ENCODE measurements around the gene S100A9. TPM values are rescaled to one million over a fixed set of nuclear protein-coding genes. Genes with fewer than 3 reads are reported as not detected.
"Not testable (repeated sequence)": the region's sequence is repeated elsewhere in the genome, so short reads cannot be mapped to it uniquely, and the experiment has no call there.

S100A9 gene
- total RNA-seq (2014; rRNA removed; shearing (Covaris generic)), result 0.74 TPM in 1 of 2 replicates, not detected in the other

DNA sequence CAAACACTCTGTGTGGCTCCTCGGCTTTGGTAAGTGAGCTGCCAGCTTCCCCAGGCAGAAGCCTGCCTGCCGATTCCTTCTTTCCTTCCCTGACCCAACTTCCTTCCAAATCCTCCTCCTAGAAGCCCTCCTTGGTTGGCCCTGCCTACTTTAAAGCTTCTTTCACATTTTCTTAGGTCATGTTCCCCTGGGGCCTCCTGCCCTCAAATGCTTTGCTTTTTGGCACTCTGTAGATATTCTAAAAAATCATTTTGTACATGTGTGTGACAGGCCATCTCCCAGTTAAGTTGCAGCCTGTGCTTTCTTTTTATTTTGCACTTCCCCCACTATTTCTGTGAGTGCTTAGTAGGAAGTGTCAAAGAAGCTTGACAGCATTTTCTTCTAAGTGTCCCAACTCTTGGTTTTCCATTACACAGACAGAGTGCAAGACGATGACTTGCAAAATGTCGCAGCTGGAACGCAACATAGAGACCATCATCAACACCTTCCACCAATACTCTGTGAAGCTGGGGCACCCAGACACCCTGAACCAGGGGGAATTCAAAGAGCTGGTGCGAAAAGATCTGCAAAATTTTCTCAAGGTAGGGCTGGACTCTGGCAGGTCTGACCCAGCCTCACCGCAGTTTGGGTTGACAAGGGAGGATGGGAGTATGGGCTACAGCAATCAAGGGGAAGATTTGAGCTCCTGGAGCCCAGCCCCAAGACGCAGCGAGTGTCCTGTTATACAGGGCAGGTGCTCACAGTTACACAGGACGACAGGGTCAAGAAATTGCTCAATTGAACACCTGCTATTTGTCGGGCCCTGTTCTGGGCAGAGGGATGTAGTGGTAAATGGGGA is at the start of gene S100A9:
Gene S100A9, plus strand, starts transcription at position 2 of the 838 bp plus-strand sequence. Its CDS starts 430 bp downstream, at position 432.
- no peak for DNase-seq (ENCODE audit: low spot score)

DNA sequence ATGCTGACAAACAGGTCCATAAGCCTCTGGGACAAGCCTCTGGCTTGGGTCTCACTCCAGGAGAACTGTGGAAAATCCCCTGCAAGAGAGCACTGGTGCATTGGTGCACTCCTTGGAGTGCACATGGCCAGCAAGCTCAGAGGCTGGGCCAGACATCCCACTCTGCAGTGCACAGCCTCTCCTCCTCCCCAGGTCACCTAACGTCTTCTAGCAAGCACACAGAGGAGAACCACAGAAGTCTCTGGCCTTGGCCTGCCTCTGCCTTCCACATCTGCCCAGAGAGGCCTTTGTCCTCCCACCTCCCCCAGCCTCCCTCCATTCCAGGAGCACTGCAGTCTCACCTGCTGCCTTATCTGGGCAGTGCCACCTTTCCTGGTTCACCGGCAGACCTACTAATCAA is 49.1 kb upstream of the S100A9 start:
- no peak for DNase-seq (ENCODE audit: low spot score)

DNA sequence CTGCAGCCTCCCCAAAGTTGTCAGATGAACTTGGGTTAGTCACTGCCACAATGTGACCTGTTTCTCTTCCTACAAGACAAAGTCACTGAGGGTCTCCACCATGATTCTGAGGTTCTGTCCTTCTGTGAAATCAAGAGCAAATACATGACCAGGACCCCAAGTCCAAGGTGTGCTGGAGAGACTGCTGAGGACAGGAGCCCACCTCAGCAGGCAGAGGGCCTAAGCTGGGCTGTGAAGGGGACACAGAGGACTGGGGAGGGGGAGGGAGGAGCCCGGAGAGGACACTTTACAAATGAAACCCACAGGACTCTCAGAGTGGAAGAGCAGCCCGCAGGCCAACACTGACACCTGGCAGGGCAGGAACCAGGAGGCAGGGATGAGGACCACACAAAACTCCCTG is 48.2 kb upstream of the S100A9 start:
- DNase-seq (ENCODE audit: low spot score), result no peak

DNA sequence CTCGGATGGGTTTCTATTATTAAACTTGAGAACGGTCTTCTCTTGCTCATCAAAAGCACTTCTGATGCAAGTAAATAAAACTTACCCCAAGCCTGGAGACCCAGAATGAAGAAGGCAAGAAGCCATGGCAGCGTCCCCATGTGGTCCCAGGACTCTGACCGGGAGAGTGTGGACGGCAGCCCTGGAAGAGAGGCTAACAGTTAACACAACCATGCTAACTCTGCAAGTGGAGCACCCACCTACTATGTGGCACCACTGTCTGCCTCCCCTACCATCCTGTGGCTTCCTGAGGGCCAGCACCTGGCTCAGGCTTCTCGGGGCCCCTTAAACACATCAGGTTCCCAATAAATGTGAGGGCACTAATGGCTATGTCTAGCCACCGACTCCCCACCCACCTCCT is 47.1 kb upstream of the S100A9 start:
- DNase-seq (ENCODE audit: low spot score), result no peak

DNA sequence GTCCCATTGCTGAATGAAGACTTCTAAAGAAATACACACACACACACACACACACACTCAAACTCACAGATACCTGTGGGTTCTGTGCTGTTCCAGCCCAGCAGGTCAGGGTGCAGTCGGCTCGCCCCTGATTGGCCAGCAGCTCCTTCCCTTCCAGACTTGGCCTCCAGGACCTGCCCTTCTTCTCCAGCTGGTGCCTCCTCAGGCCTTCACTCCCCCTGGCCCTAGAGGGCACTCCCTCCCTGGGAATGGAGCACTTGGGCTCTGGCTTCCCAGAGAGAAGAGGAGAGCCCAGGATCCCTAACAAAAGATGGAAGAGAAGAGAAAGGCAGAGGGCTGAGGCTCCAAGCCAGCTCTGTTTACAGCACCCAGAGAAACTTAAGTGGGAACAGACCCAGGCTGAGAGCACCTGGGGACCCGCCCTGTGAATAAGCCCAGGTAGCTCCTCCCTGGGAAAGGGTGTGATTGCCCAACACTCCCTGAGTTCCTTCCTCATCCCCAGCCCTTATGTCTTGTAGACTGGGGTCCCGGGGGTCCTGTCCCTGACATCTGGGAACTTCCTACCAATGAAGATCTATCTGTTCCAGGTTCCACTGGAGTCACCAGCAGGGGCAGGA is 45.0 kb upstream of the S100A9 start, which contains the start of gene PGLYRP3:
Gene PGLYRP3, minus strand, starts transcription at position 383 of the 617 bp plus-strand sequence. CDS start 2,287 bp downstream, outside the sequence.
- DNase-seq (ENCODE audit: low spot score), result no peak

DNA sequence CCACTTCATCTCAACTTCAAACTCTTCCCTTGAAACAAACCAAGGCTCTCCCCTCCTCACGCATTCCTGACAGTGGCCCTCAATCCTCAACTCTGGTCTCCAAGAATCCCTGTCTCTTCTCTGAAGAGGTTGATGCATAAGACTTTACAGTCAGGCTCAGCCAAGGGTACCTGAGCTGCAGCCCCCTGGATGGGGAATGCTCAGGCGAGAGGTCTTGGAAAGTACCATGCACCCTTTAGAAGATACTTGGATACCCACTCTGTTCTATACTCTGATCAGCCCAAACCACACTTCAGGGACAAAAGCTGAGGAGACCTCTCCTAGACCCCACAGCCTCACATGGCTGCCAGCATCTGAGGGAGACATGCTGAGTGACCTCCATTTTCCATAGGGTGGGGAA is 44.4 kb upstream of the S100A9 start:
- no peak for DNase-seq (ENCODE audit: low spot score)

DNA sequence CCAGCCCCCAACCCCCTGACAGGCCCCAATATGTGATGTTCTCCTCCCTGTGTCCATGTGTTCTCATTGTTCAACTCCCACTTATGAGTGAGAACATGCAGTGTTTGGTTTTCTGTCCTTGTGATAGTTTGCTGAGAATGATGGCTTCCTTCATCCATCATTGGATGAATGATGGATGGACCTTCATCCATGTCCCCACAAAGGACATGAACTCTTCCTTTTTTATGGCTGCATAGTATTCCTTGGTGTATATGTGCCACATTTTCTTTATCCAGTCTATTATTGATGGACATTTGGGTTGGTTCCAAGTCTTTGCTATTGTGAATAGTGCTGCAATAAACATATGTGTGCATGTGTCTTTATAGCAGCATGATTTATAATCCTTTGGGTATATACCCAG is 43.3 kb upstream of the S100A9 start:
- DNase-seq (ENCODE audit: low spot score), result not testable (repeated sequence)

DNA sequence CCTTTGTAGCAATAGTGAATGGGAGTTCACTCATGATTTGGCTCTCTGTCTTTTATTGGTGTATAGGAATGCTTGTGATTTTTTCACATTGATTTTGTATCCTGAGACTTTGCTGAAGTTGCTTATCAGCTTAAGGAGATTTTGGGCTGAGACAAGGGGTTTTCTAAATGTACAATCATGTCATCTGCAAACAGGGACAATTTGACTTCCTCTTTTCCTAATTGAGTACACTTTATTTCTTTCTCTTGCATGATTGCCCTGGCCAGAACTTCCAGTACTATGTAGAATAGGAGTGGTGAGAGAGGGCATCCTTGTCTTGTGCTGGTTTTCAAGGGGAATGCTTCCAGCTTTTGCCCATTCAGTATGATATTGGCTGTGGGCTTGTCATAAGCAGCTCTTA is 41.6 kb upstream of the S100A9 start:
- not testable (repeated sequence) for DNase-seq (ENCODE audit: low spot score)

DNA sequence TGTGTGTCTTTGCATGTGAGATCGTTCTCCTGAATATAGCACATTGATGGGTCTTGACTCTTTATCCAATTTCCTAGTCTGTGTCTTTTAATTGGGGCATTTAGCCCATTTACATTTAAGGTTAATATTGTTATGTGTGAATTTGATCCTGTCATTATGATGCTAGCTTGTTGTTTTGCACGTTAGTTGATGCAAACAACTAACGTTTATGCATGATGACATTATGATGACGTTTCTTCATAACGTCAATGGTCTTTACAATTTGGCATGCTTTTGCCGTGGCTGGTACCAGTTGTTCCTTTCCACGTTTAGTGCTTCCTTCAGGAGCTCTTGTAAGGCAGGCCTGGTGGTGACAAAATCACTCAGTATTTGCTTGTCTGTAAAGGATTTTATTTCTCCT is 39.5 kb upstream of the S100A9 start:
- DNase-seq (ENCODE audit: low spot score), result not testable (repeated sequence)

DNA sequence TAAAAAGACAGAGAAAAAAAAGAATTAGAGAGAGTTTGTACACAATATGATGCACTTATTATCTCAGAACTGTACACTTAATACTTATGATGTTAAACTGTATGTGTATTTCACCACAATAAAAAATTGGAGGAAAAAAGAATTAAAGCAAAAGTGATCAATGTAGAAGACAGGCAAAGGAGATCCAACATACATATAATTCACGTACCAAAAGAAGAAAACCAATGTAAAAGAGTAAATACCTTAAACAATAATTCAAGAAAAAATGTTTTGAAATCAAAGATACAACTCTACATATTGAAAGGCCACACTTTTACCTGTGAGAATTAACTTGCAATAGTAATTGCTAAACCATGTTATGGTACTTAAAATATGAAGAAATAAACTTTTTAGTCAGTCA is 35.1 kb upstream of the S100A9 start:
- no peak for DNase-seq (ENCODE audit: low spot score)

DNA sequence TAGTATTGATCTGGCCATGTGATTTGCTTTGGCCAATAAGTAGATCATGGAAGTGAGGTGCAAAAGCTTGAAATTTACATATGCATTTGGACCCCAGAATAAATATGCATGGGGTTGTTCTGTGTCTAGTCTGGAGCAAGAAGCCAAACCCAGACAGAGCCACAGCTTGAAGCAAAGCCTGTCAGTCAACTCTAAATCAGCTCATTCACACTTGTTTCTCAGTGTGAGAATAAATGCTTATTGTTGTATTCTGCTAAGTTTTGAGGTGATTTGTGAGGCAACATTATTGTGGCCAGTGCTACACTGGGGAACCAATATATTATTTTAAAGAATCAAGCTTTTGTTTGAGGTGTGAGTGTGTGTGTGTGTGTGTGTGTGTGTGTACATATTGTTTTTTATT is 32.7 kb upstream of the S100A9 start:
- no peak for DNase-seq (ENCODE audit: low spot score)

DNA sequence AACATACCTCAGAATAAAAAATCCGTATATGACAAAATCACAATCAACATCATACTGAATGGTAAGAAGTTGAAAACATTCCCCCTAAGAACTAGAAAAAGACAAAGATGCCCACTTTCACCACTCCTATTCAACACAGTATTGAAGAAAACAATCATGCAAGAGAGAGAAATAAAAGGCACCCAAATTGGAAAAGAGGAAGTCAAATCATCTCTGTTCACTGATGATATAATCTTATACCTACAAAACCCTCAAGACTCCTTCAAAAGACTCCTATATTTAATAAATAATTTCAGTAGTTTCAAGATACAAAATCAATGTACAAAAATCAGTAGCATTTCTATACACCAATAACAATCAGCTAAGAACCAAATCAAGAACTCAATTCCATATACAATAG is 23.8 kb upstream of the S100A9 start:
- DNase-seq (ENCODE audit: low spot score), result no peak

DNA sequence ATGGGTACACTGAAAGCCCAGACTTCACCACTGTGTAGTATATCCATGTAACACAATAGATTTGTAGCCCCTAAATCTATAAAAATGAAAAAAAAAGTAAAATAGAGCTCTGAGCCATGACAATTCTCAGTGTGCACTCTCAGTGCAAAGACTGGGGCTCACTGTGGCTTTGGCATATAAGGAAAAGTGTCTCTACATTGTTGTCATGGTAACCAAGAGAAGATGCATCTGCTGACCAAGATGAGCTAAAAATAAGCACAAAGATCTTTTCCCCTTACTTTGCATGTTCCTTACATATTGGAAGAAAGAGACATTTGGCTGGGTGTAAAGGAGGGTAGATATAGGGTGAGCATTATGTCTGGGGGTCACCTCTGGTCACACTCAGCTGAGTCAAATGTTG is 21.0 kb upstream of the S100A9 start:
- DNase-seq (ENCODE audit: low spot score), result no peak

DNA sequence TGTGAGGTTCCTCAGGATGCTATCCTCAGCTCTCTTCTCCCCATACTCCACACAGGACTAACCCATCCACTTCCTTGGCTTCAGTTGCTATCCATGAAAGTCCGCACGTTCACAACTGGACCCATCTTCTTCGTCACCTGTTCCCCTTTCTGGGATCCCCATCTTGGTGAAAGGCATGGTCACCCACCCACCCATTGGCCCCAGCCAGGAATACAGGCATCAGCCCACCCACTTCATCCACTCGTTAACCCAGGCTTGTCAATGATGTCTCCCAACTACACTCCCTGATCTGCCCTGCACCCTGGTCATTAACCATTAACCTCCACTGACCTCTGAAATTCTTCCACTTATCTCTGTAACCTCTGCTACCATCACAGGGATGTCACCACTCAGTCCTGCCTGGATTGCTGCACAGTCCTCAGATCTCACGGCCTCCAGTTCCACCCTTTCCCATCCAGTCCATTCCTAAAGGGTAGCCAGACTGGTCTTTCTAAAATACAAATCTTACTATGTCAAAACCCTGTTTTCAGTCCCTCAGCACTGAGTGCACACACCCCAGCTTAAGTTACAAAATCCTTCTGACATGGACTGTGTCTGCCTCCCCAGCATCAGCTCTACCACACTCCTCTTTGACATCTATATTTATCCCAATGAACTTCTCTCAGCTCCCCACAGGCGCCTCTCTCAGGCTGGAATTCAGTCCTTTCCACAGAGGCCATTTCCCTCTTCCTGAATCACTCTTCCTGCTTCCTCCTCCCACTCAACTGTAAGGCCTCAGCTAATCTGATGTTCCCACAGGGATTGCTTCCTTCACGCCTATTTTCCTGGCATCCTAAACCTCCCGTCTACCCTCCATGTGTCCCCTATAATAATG is 19.4 kb upstream of the S100A9 start:
- no peak for DNase-seq (ENCODE audit: low spot score)

DNA sequence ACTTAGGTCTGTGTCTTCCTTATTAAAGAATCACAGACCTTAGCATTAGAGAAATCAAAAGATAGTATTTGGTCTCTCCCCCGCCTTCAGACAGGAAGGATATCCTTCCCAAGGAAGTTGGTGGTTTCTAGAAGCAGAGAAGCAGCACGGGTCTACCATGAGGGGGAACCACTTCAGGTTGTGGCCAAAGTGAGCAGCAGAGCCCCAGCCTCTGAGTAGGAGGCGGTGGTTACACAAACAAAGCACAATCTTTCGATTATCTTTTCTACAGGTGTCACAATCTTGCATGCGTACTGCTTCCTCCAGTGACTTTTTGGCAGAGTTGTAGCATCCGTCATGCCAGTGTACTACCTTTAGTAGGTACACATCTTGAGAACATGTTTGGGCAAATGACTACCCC is 17.9 kb upstream of the S100A9 start:
- no peak for DNase-seq (ENCODE audit: low spot score)

DNA sequence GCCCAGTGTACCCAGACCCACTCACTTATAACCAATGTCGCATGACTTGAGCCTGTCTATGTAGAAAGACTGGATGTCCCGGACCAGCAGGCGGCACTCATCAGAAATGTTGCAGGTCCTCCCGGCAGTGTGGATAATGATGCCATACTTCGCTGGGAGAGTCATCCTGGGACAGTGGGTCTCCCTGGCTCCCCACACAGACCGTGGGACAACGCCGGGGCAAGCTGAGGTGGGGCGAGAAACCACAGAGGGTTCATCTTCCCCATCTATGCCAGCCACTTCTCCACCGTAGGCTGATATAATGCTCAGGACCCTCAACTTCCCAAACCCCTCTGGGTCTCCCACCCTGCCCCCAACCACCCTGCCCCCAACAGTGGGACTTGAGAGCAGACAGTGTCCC is 17.3 kb upstream of the S100A9 start:
- DNase-seq (ENCODE audit: low spot score), result no peak

DNA sequence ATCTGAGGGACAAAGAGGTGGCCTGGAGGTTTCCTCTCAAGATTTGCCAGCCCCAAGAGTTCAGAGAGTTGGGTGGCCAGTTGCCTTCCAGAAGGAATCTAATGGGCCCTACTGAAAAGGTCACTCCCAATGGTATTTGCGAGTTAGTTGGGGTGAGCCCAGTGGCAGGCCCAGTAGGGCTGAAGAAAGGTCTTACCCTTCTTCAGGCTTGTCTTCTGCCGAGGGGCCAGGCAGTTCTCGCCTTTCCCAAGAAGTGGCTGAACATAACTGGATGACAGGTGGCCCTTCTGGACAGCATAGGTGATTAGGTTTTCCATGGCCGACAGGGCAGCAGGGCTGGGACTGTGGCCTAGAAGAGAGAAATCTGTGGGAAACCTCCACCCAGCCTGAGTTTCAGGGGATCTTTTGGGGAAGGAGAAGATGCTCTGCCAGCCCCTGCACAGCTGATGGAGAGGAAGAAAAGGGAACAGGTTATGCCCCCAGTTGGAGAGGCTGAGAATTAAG is 16.2 kb upstream of the S100A9 start:
- DNase-seq (ENCODE audit: low spot score), result no peak

DNA sequence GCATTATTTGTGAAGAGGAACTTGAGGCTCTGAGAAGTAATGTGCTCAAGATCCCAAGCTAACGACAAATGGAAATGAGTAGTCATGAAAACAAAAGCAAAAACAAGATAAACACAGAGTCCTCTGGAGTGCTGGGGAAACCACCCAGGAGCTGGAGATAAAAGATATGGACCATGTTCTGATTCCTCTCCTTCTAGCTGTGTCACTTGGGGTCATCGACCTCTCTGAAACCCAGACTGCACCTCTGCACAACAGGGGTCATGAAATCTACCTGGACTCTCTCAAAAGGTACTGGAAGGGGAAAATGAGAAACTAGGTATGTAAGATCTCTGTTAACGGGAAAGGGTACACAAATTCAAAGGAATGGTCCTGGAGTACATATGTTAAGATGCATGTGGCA is 15.5 kb upstream of the S100A9 start:
- no peak for DNase-seq (ENCODE audit: low spot score)

DNA sequence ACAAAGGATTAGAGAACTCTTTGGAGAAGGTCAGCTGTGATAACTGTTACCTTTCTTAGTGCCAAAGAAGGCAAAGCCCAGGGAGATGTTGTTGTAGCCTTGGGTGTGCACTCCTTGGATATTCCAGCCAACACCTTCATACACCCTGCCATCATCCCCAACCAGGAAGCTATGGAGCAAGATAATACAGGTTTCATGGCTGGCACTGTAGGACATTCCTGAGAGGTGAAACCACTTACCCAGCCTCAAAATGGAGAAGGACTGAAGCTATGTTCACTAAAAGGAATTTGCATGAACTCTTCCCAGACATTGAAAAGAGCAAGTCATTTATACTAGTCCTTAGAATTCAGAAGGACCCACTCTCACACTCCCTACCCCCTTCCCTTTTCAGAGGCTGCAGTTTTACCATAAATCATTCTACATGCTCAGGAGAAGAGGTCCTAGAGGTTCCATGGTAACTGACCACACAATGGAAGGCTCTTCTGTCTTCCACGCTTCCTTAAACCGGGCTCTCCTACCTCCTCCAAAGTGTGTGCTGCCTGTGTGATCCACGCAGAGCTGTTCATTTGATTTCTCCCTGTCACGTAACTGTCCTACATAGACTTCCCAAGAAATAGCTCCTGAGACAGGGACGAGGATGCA is 14.5 kb upstream of the S100A9 start:
- DNase-seq (ENCODE audit: low spot score), result no peak

DNA sequence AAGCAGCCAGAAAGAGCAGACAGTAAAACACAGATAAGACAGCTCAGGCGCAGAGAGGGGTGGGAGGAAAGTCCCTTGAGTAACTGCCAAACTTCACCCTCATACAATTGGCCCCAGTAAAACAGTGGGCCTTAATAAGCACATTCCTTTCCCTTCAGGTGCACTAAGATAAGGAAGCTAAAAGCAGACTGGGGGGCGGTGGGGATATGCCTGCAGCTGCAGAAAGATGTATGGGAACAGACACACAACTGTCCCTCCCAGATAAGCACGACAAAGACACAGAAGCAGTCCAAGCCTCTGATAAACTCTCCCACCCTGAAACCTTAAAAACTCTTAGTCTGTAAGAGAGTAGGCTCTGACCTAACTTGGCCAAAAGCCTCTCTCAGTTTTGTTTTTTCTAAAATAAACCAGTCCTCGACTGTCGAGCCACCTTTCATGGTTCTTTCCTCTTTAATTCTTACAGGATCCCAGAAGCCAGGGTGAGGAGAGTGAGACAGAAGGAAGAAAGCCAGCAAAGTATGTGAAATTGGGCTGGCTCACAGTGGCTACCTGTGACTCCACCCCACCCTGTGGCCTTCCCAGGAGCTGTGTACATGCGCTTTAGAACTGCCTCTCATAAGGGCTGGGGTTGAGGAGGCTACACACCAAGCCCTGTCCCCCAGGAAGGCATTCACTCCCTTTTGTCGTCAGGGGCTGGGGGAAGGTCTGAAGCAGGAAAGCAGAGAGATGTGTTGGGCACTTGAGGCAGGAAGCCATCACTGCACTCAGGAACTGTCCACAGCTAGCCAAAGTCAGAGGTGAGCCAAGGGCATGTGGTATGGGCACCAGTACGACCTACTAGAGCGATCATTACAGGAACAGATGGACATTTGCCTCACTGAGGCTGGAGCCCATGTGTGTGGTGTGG is 13.6 kb upstream of the S100A9 start:
- no peak for DNase-seq (ENCODE audit: low spot score)

DNA sequence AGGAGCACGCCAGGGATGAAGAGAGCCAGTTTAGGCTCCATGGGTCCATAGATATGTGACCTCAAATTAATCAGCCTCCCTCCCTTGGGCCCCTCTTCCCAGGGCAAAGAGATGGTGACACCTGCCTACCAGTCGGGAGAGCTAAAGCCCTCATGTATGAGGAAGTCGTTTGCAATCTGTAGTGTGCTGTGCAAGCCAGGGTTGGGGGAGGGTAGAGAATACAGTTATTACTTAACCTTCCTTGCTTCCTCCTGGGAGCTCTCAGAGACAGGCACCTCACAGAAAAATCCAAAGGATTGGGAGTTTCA is 13.0 kb upstream of the S100A9 start:
- no peak for DNase-seq (ENCODE audit: low spot score)

Data from H4 (cell line).